ENCODE results near the gene CPE.
"Not testable (repeated sequence)": the region's sequence is repeated elsewhere in the genome, so short reads cannot be mapped to it uniquely, and the experiment has no call there.

The CPE gene

GRCh38 chr4:165440415-165441158 is 61.8 kb downstream of the CPE start:
- TF ChIP-seq, protein P1, sequence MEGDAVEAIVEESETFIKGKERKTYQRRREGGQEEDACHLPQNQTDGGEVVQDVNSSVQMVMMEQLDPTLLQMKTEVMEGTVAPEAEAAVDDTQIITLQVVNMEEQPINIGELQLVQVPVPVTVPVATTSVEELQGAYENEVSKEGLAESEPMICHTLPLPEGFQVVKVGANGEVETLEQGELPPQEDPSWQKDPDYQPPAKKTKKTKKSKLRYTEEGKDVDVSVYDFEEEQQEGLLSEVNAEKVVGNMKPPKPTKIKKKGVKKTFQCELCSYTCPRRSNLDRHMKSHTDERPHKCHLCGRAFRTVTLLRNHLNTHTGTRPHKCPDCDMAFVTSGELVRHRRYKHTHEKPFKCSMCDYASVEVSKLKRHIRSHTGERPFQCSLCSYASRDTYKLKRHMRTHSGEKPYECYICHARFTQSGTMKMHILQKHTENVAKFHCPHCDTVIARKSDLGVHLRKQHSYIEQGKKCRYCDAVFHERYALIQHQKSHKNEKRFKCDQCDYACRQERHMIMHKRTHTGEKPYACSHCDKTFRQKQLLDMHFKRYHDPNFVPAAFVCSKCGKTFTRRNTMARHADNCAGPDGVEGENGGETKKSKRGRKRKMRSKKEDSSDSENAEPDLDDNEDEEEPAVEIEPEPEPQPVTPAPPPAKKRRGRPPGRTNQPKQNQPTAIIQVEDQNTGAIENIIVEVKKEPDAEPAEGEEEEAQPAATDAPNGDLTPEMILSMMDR (IDR thresholded peaks at IDR 0.05): no peak
- DNase-seq: no peak
- Mint-ChIP-seq H3K4me3 (no peak overlapping the region), H3K9me3 (no peaks in the 10 kb centered on the region), H3K4me1 (no peaks in the 10 kb centered on the region), H3K27ac (no peak overlapping the region), H3K36me3 (ENCODE audit: low read depth) (no peaks in the 10 kb centered on the region), H3K27me3 (ENCODE audit: low read depth, poor library complexity) (no peaks in the 10 kb centered on the region)

- no peak overlapping the region for H3K27ac Mint-ChIP-seq
- no peaks in the 10 kb centered on the region for H3K4me1 Mint-ChIP-seq
- H3K9me3 Mint-ChIP-seq: no peaks in the 10 kb centered on the region
- DNase-seq: no peak
- no peaks in the 10 kb centered on the region for H3K36me3 Mint-ChIP-seq (ENCODE audit: low read depth)
- H3K4me3 Mint-ChIP-seq: no peak overlapping the region
- TF ChIP-seq, protein P1 (IDR thresholded peaks at IDR 0.05): no peak
- H3K27me3 Mint-ChIP-seq (ENCODE audit: low read depth, poor library complexity): no peaks in the 10 kb centered on the region
Observed at GRCh38 chr4:165443276-165443675, 64.5 kb downstream of the CPE start.

- H3K9me3 Mint-ChIP-seq: no peaks in the 10 kb centered on the region
- no peaks in the 10 kb centered on the region for H3K4me1 Mint-ChIP-seq
- no peak for DNase-seq
- no peak overlapping the region for H3K27ac Mint-ChIP-seq
- TF ChIP-seq, protein P1 (IDR thresholded peaks at IDR 0.05): no peak
- no peaks in the 10 kb centered on the region for H3K36me3 Mint-ChIP-seq (ENCODE audit: low read depth)
- peaks cover 3% of the 10 kb centered on the region for H3K27me3 Mint-ChIP-seq (ENCODE audit: low read depth, poor library complexity)
- H3K4me3 Mint-ChIP-seq: no peak overlapping the region
Observed at GRCh38 chr4:165448700-165449099, 69.9 kb downstream of the CPE start.

DNA sequence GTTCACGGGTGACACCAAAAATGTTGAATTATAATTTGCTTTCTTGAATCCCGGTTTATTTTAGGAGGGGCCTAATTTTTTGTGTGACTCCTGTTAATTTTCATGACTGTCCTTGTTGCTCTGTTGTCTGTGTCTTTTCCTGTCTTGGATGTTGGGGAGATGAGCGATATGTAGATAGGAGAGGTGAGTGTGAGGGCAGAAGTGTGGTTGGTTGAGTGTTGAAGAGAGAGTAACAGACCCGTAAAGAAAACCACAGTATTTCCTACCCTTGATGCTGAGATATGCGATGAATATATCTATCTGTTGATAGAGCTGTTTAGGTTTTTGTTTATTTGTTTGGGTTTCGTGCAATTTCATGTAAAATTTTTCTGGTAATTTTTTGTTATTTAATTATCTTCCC is 70.5 kb downstream of the CPE start:
- Mint-ChIP-seq H3K4me3 (no peak overlapping the region), H3K36me3 (ENCODE audit: low read depth) (no peaks in the 10 kb centered on the region), H3K27ac (no peak overlapping the region), H3K4me1 (no peaks in the 10 kb centered on the region), H3K9me3 (no peaks in the 10 kb centered on the region), H3K27me3 (ENCODE audit: low read depth, poor library complexity) (peaks cover 3% of the 10 kb centered on the region)
- DNase-seq: no peak
- TF ChIP-seq, protein P1 (IDR thresholded peaks at IDR 0.05): no peak

DNA sequence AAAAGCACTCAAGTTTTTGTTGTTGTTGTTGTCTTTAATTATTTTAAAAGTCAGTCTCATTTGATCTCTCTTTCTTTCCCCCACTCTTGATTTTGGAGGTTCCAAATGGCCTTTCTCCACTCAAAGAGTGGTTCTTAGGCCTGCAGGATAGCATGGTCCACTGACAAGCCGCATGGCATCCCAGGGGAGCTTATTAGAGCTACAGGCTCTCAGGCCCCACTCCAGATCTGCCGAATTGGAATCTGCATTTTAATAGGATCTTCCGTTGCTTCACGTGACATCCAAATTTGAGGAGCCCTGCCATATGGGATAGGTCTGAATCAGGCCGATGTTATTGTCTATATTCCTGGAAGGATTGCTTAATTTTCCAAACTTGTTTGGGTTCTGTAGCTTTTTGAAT is 72.1 kb downstream of the CPE start:
- DNase-seq: no peak
- Mint-ChIP-seq H3K4me3 (no peak overlapping the region), H3K9me3 (no peaks in the 10 kb centered on the region), H3K36me3 (ENCODE audit: low read depth) (no peaks in the 10 kb centered on the region), H3K27me3 (ENCODE audit: low read depth, poor library complexity) (peaks cover 3% of the 10 kb centered on the region), H3K27ac (no peak overlapping the region), H3K4me1 (no peaks in the 10 kb centered on the region)
- TF ChIP-seq, protein P1 (IDR thresholded peaks at IDR 0.05): no peak

DNA sequence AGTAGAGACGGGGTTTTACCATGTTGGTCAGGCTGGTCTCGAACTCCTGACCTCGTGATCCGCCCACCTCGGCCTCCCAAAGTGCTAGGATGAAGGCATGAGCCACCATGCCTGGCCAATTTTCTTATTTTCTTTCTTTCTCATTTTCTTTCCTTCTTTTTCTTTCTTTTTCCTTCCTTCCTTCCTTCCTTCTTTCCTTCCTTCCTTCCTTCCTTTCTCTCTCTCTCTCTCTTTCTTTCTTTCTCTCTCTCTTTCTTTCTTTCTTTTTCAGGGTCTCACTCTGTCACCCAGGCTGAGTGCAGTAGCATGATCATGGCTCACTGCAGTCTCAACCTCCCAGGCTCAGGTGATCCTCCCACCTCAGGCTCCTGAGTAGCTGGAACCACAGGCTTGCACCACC is 74.3 kb downstream of the CPE start:
- not testable (repeated sequence) for H3K9me3 Mint-ChIP-seq; DNase-seq; H3K27me3 Mint-ChIP-seq (ENCODE audit: low read depth, poor library complexity); H3K27ac Mint-ChIP-seq; H3K36me3 Mint-ChIP-seq (ENCODE audit: low read depth); H3K4me3 Mint-ChIP-seq; H3K4me1 Mint-ChIP-seq
